DMS114 treated with DMSO at 0.1 percent for 48 hours (cell line): ENCODE results near the gene MDP1.
"Not testable (repeated sequence)": the region's sequence is repeated elsewhere in the genome, so short reads cannot be mapped to it uniquely, and the experiment has no call there.

Experiments used
- DNase-seq: peaks from one replicate; lab custom pipeline; 2025; ENCODE audit not compliant: unreplicated experiment; lab: John Stamatoyannopoulos, UW

MDP1 gene

DNA sequence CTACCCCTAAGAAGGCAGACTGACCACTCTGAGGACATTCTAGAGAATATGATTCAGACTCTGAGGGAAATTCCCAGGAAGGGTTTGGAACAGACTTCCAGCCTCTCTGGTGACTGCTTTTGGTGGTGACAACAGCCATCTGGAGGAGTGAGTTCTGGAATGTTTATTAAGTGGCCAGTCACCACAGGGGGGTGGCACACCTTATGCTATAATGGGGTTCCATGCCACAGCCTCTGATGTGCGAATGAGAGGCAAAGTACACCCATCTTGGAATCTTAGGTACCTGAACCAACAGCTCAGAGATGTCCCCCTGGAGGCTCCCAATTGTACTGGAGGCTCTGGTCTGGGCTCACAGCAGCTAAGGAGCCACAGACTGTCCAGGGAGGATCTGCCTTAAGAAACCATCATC is 36.0 kb upstream of the MDP1 start:
- no peak for DNase-seq

DNA sequence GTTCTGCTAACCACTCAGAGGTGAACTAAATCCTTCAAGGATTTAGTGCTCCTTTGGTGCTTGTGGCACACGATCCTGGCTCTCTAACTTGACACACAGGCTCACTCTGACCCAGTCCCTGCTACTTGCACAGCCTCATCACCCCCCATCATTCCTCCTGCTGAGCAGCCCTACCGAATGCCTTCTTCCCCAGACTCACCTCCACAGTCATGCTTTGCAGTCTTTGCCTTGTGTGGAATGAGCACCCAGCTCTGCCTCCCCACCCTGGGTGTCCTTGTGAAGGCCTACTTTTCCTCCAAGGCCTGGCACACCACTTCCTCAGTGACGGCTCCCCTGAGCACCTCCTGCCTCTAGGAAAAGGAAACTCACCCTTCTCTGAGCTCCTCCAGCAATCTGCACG is 34.5 kb upstream of the MDP1 start:
- no peak for DNase-seq

DNA sequence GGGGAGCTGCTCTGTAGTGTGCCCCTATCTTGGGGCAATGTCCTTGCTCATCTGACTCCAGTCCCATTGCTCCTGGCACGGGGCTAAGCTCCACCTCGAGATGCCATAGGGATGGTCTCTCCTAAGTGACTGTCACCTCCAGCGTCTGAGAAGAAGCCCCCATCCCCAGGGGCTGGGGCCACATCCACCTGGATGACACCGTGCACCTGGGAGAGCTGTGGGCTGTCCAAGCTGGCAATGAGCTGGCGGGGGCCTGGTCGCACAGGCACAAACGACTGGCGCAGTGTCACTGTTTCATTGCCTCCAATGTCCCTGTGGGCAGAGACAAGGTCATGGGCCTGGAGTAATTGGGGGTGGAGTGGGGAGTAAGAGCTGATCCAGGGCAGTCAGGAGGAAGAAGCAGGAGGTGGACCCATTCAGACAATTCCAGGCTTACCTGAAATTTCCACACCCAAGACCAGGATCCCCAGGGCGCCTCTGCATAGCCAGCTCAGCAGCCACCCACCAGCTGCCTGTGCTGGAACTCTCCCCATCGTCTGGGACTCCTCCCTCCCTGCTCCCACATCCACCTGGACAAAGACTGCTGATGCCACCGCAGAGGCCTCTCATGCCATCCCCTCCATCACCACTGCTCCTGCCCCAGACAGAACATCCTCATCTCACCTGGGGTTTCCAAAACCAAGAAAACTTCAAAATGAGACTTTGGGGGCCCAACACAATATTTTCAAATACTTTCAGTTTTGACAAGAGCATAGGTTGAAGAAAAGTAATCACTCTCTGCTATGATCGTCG is 33.6 kb upstream of the MDP1 start:
- DNase-seq = no peak

DNA sequence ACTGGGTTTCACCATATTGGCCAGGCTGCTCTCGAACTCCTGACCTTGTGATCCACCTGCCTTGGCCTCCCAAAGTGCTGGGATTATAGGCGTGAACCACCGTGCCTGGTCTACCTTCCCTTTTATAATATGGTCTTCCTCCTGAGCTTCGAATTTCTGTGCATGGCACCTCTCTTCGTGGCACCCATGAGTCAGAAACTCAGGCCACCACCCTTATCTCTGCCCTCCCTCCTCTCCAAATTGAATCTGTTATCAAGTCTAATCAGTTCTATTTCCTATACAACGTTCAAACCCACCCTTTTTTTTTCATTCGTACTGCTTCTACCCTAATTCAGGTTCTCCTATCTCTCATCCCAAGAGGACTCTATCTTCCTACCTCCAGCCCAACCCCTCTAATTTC is 31.6 kb upstream of the MDP1 start:
- no peak for DNase-seq

DNA sequence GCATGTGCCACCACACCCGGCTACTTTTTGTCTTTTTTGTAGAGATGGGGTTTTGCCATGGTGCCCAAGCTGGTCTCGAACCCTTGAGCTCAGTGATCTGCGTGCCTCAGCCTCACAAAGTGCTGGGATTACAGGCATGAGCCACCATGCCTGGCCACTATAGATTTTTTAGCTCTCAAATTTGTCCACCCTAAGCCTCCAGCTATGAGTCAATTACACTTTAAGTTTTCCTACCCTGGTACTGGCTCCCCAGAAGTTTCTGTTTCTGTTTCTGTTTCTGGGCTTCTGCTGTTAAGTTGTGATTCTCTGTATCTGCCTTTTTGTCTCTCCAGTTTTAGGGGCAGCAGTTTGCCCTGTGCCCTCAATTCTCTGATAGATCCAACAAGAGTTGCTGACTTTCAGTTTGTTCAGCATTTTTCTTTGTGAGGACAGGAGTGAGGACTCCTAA is 30.9 kb upstream of the MDP1 start:
- DNase-seq = no peak

DNA sequence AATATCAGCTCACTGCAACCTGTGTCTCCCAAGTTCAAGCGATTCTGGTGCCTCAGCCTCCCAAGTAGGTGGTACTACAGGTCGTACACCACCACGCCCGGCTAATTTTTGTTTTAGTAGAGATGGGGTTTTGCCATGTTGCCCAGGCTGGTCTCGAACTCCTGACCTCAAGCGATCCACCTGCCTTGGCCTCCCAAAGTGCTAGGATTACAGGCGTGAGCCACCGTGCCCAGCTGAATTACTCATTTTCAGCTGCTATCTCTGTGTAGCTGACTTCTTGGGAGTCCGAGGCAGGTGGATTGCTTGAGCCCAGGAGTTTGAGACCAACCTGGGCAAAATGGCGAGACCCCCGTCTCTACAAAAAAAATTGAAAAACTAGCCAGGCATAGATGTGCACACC is 29.5 kb upstream of the MDP1 start:
- DNase-seq = not testable (repeated sequence)

GRCh38 chr14:24243336-24243836 is 27.5 kb upstream of the MDP1 start:
- no peak for DNase-seq

DNA sequence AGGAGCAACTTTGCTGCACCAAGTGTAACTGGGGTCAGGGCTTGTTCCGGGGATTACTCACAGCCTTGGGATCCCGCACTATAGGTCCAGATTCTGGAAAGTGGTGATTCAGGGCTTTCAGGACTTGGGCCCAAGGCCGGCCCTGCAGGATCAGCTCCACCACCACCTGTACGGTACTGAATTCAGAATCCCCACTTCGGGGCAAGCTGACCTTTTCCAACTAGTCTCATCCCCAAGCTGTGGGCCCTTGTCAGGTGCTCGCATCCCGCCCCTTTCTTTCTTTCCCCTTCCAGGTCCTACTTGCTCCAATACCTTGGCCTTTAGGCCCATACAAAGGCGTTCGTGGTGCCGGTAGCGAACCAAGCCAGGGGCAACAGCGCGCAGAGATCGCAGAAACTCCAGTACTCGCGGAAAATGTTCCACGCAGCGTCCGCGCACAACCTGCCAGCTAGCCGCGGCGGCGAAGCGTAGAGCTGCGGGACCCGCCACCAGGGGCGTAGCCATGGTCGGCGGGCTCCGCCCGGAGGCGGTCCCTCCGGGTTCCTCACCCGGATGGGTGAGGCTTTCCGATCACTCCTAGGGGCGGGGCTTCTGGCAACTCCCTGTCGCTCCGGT is 26.1 kb upstream of the MDP1 start:
- DNase-seq = peak; percentile 94

- no peak for DNase-seq
These were observed 24.4 kb upstream of the MDP1 start for GRCh38 chr14:24240110-24240918.

GRCh38 chr14:24238527-24239037 is 22.7 kb upstream of the MDP1 start:
- DNase-seq = no peak

DNA sequence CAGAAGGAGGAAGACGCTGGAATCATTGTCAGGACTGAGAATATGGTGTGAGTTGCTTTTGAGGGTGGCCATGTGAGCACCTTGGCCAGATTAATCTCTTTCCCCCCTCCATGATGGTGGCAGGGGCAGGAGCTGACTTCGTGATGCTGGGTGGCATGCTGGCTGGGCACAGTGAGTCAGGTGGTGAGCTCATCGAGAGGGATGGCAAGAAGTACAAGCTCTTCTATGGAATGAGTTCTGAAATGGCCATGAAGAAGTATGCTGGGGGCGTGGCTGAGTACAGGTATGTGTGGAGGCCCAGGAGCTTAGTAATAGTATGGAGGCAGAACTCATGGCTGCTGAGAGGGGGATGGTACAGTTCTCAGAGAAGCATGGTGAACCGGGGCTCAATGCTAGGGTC is 22.3 kb upstream of the MDP1 start:
- no peak for DNase-seq

DNA sequence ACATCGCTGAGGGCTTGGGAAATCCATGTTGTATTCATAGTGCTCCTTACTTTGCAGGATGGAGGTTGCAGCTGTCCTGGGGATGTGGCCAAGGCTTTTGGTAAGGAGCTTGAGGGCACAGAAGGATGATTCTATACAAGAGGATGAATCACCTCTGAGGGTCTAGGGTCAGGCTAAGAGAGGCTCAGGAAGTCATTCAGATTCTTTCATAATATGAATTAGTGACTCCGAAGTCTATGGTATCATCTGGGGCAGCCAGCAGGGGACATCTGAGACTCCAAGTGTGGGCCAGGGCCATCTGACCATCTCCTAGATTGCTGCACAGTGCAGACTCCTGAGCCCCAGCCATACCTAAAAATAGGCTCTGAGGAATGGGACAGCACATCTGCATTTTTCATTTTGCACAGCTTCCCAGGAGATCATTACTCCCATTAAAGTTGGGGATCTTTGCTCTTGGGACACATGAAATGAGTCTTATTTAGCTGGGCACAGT is 21.6 kb upstream of the MDP1 start:
- DNase-seq = no peak

DNA sequence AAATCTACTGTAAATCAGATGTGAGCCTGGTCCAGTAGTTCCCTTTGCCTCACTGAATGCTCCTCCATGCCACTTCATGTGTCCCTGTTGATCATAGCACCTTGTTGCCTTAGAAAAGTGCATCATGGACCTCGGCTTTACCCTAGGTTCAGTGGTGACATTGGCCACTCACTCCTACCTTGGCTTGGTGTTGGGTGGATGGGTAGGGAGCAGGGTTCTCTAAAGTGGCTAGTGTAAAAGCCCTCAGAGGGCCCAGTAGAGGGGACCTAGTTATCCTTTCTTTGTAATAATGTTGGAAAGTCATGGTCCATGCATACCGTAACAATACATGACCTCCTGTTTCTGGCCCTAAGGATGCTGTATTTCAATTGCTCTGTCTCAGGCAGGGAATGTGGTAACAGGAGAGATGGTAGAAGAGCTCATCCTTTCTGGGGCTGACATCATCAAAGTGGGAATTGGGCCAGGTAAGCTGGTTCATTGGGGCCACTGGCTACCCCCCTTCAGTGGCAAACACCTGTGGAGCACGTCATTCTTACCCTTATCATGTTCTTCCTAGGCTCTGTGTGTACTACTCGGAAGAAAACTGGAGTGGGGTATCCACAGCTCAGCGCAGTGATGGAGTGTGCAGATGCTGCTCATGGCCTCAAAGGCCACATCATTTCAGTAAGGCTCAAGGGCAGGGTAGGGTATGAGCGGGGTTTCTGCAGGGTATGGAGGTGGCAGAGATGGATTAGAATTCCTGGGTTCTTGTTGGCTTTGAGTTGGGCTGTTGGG is 21.0 kb upstream of the MDP1 start:
- no peak for DNase-seq

GRCh38 chr14:24235804-24236688 is 20.2 kb upstream of the MDP1 start:
- DNase-seq = no peak

- no peak for DNase-seq
These were observed 18.5 kb upstream of the MDP1 start for GRCh38 chr14:24234095-24235005.

GRCh38 chr14:24233538-24233866 is 17.6 kb upstream of the MDP1 start:
- DNase-seq = no peak

DNA sequence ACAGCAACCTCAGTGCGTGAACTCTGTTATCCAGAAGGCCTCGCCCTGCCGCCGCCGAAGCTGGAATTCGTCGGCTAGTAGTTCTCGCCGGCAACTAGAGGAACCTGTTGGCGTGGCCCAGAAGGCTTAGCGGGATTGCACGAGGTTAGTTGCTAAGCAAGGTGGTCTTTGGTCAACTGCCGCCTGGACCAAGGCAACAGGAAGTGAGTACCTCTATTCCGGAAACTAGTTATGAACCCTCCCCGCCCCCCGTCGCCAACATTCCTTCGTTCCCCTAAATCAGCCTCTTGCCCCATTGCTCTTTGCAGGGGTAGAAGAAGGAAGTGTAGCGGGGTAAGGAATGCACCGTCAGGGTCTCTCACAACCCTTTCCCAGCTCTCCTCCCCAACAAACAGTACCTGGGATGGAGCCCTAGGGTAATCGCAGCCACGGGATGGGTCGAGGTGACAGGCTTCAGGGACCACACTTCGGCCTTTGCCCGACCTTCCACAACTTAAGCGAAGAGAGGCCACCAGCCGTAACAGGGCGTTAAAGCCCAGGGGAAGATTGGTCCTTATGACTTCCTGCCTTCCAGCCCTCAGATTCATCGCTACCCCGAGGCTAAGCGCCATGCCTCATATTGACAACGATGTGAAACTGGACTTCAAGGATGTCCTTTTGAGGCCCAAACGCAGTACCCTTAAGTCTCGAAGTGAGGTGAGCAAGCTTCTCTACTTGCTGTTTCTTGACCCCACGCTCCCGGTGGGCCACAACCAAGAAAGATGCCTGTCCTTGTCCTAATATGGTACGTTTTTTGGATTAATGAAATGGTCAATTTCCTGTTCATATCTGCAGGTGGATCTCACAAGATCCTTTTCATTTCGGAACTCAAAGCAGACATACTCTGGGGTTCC is 17.0 kb upstream of the MDP1 start, which contains the start of gene GMPR2:
TSS of gene GMPR2 (plus strand) at position 285 of the 893 bp plus-strand sequence. CDS start at position 610, 325 bp downstream.
- DNase-seq = peak; percentile 82
